H1 (cell line): ENCODE results near the gene NSUN7. TPM values are rescaled to one million over a fixed set of nuclear protein-coding genes. Genes with fewer than 3 reads are reported as not detected.

Experiments used
- CTCF ChIA-PET: fragments of 300-600 bp; sonication (Branson Sonifier 250); formaldehyde crosslinking; loops from one replicate; lab custom pipeline; 2021; ENCODE audit not compliant: partially characterized antibody; lab: Charles Lee
- POLR2A ChIA-PET: fragments of 300-600 bp; sonication (Branson Sonifier 250); formaldehyde crosslinking; loops from one replicate; lab custom pipeline; 2021; ENCODE audit warnings: inconsistent platforms; ENCODE audit not compliant: partially characterized antibody; lab: Charles Lee
- DNase-seq, 2 experiments: peaks; one replicate each; pipeline versions ENCODE4 v3.0.0 to v3.0.0-alpha.2; 2010 to 2022; ENCODE audit warnings: low spot score in 2 of 2, low read depth in 1 of 2, mixed read lengths in 1 of 2
- FAIRE-seq: peaks from 2 replicates; lab custom pipeline; 2011; peaks lifted over from hg19 to GRCh38; lab: Jason Lieb, UNC
- H2AFZ ChIP-seq: 2 replicates; pipeline ENCODE4 v1.8.1; 2012; ENCODE audit warnings: low read length, inconsistent platforms
- H2AK5ac ChIP-seq: 2 replicates; pipeline ENCODE4 v1.6.1; 2013; ENCODE audit warnings: low read depth, low read length
- H2BK120ac ChIP-seq: replicated peaks from 2 replicates; pipeline ENCODE3; 2013; ENCODE audit warnings: low read depth, low read length, inconsistent platforms
- H2BK12ac ChIP-seq: 2 replicates; pipeline ENCODE4 v1.6.1; 2013; ENCODE audit warnings: low read depth, low read length
- H2BK15ac ChIP-seq: 2 replicates; pipeline ENCODE4 v1.6.1; 2013; ENCODE audit warnings: low read length
- H2BK20ac ChIP-seq: 2 replicates; pipeline ENCODE4 v1.6.1; 2013; ENCODE audit warnings: low read length
- H2BK5ac ChIP-seq: 2 replicates; pipeline ENCODE4 v1.6.1; 2013; ENCODE audit warnings: low read depth, low read length
- H3K14ac ChIP-seq: 2 replicates; pipeline ENCODE4 v1.6.1; 2013; ENCODE audit warnings: inconsistent platforms; ENCODE audit not compliant: insufficient read length
- H3K18ac ChIP-seq: 2 replicates; pipeline ENCODE4 v1.6.1; 2013; ENCODE audit warnings: low read length; ENCODE audit errors: extremely low read depth
- H3K23ac ChIP-seq: 2 replicates; pipeline ENCODE4 v1.6.1; 2013; ENCODE audit warnings: inconsistent platforms; ENCODE audit not compliant: insufficient read length
- H3K23me2 ChIP-seq: 2 replicates; pipeline ENCODE4 v1.6.1; 2013; ENCODE audit warnings: low read depth, low read length
- H3K27ac ChIP-seq: 2 replicates; pipeline ENCODE4 v1.6.1; 2011; ENCODE audit warnings: low read depth, low read length, inconsistent platforms
- H3K27me3 ChIP-seq, 4 experiments: replicated peaks in 1 of 4; 1 replicate in 1 of 4; 2 replicates in 3 of 4; pipeline versions ENCODE4 v1.6.1 to v1.8.1; 2011 to 2013; ENCODE audit warnings: low read length in 3 of 4, mild to moderate bottlenecking in 3 of 4, inconsistent platforms in 2 of 4, mixed read lengths in 2 of 4, moderate library complexity in 1 of 4; ENCODE audit not compliant: control insufficient read depth in 3 of 4, insufficient read depth in 3 of 4; ENCODE audit errors: extremely low read depth in 1 of 4
- H3K36me3 ChIP-seq, 4 experiments: 2 replicates each; pipeline versions ENCODE4 v1.6.1 to v1.8.1; 2011 to 2013; ENCODE audit warnings: mild to moderate bottlenecking in 4 of 4, low read length in 3 of 4, moderate library complexity in 2 of 4, control low read depth in 1 of 4, inconsistent platforms in 1 of 4; ENCODE audit not compliant: insufficient read depth in 4 of 4, control insufficient read depth in 2 of 4
- H3K4ac ChIP-seq: replicated peaks from 2 replicates; pipeline ENCODE3; 2013; ENCODE audit warnings: low read length, low read depth, mixed read lengths, inconsistent platforms; ENCODE audit not compliant: insufficient read length
- H3K4me1 ChIP-seq, 4 experiments: replicated peaks in 1 of 4; 1 replicate in 1 of 4; 2 replicates in 3 of 4; pipeline versions ENCODE4 v1.6.1 to v1.8.1; 2011 to 2013; ENCODE audit warnings: low read length in 3 of 4, inconsistent platforms in 2 of 4, mixed read lengths in 1 of 4; ENCODE audit not compliant: insufficient read depth in 4 of 4, control insufficient read depth in 3 of 4
- H3K4me2 ChIP-seq, 2 experiments: 2 replicates each; pipeline versions ENCODE4 v1.6.1 to v1.8.1; 2011 to 2013; ENCODE audit warnings: low read depth in 2 of 2, low read length in 2 of 2, control low read depth in 1 of 2, inconsistent platforms in 1 of 2, mild to moderate bottlenecking in 1 of 2; ENCODE audit not compliant: insufficient read depth in 1 of 2
- H3K4me3 ChIP-seq, 4 experiments: fragments of 200-600, 300-600 bp in 1 of 4; sonication (generic), shearing (Covaris generic), sonication (Bioruptor Twin) in 1 of 4; 2 replicates each; pipeline versions ENCODE4 v1.5.1 to v1.8.1; 2011 to 2016; ENCODE audit warnings: low read length in 4 of 4, low read depth in 3 of 4, control low read depth in 2 of 4, inconsistent platforms in 2 of 4, mild to moderate bottlenecking in 2 of 4, mixed read lengths in 1 of 4, moderate library complexity in 1 of 4; ENCODE audit not compliant: insufficient read depth in 2 of 4; ENCODE audit errors: extremely low read depth in 1 of 4
- H3K56ac ChIP-seq: replicated peaks from 2 replicates; pipeline ENCODE3; 2013; ENCODE audit warnings: low read depth, mild to moderate bottlenecking, mixed read lengths, low read length, inconsistent platforms; ENCODE audit not compliant: insufficient read length
- H3K79me1 ChIP-seq: 2 replicates; pipeline ENCODE4 v1.6.1; 2013; ENCODE audit warnings: low read depth, low read length, control low read depth
- H3K79me2 ChIP-seq, 2 experiments: 2 replicates each; pipeline versions ENCODE4 v1.6.1 to v1.8.1; 2012 to 2013; ENCODE audit warnings: low read length in 2 of 2, mild to moderate bottlenecking in 2 of 2, inconsistent platforms in 1 of 2; ENCODE audit not compliant: insufficient read depth in 2 of 2, control insufficient read depth in 1 of 2
- H3K9ac ChIP-seq, 4 experiments: replicated peaks in 1 of 4; 1 replicate in 1 of 4; 2 replicates in 3 of 4; pipeline versions ENCODE4 v1.6.1 to v1.8.1; 2011 to 2013; ENCODE audit warnings: low read depth in 3 of 4, low read length in 3 of 4, control low read depth in 2 of 4, mild to moderate bottlenecking in 2 of 4, moderate library complexity in 2 of 4, inconsistent platforms in 1 of 4; ENCODE audit errors: extremely low read depth in 1 of 4
- H3K9me3 ChIP-seq, 2 experiments: 2 replicates each; pipeline versions ENCODE4 v1.6.1 to v1.8.1; 2012 to 2013; ENCODE audit warnings: mild to moderate bottlenecking in 2 of 2, moderate library complexity in 2 of 2, control low read depth in 1 of 2, inconsistent platforms in 1 of 2, low read depth in 1 of 2, low read length in 1 of 2, mixed read lengths in 1 of 2; ENCODE audit not compliant: insufficient read depth in 2 of 2
- H4K20me1 ChIP-seq, 2 experiments: replicated peaks in 1 of 2; 2 replicates each; pipeline versions ENCODE3 to v1.8.1; 2011 to 2013; ENCODE audit warnings: inconsistent platforms in 2 of 2, low read length in 2 of 2, mild to moderate bottlenecking in 1 of 2; ENCODE audit not compliant: insufficient read depth in 2 of 2, control insufficient read depth in 1 of 2
- H4K5ac ChIP-seq: 2 replicates; pipeline ENCODE4 v1.6.1; 2013; ENCODE audit warnings: low read length, low read depth, mixed read lengths, inconsistent platforms; ENCODE audit not compliant: insufficient read length
- H4K8ac ChIP-seq: 2 replicates; pipeline ENCODE4 v1.8.0; 2013; ENCODE audit warnings: mild to moderate bottlenecking, moderate library complexity, low read length, inconsistent platforms; ENCODE audit not compliant: insufficient read depth; ENCODE audit errors: extremely low read depth
- H4K91ac ChIP-seq: replicated peaks from 2 replicates; pipeline ENCODE3; 2013; ENCODE audit warnings: low read length, mixed read lengths, inconsistent platforms; ENCODE audit not compliant: insufficient read length
- BACH1 ChIP-seq: IDR thresholded peaks from 2 replicates; pipeline ENCODE4 v1.6.1; 2012; ENCODE audit warnings: low read length, improper control_type of control experiment
- CBX8 ChIP-seq: fragments of 300-800, 300-1000 bp; sonication (generic); IDR thresholded peaks from 2 replicates; pipeline ENCODE4 v1.7.1; 2016; ENCODE audit warnings: low read depth, low read length, borderline replicate concordance
- EGR1 ChIP-seq: IDR thresholded peaks from 2 replicates; pipeline ENCODE4 v1.6.1; 2011; ENCODE audit warnings: low read depth, low read length, borderline replicate concordance
- EP300 ChIP-seq, 2 experiments: IDR thresholded peaks; 1 replicate in 1 of 2; 2 replicates in 1 of 2; pipeline ENCODE4 v1.6.1; 2011 to 2012; ENCODE audit warnings: low read depth in 2 of 2, low read length in 2 of 2, mild to moderate bottlenecking in 2 of 2, borderline replicate concordance in 1 of 2, inconsistent platforms in 1 of 2, moderate library complexity in 1 of 2
- KDM4A ChIP-seq: IDR thresholded peaks from one replicate; pipeline ENCODE4 v1.7.1; 2012; ENCODE audit warnings: low read depth, mild to moderate bottlenecking, moderate library complexity, low read length, inconsistent platforms; ENCODE audit not compliant: severe bottlenecking
- KDM5A ChIP-seq: fragments of 200-600 bp; IDR thresholded peaks from 2 replicates; pipeline ENCODE4 v1.7.1; 2012; ENCODE audit warnings: mild to moderate bottlenecking, low read length, inconsistent platforms, mixed read lengths
- RBBP5 ChIP-seq: IDR thresholded peaks from 2 replicates; pipeline ENCODE4 v1.7.1; 2012; ENCODE audit warnings: low read depth, mild to moderate bottlenecking, inconsistent platforms, low read length, moderate library complexity, borderline replicate concordance
- RFX5 ChIP-seq: IDR thresholded peaks from 2 replicates; pipeline ENCODE4 v1.6.1; 2011; ENCODE audit warnings: low read depth, low read length, improper control_type of control experiment, borderline replicate concordance
- SP2 ChIP-seq: IDR thresholded peaks from 2 replicates; pipeline ENCODE4 v1.6.1; 2012; ENCODE audit warnings: mild to moderate bottlenecking, low read length, inconsistent platforms
- TAF1 ChIP-seq: IDR thresholded peaks from 2 replicates; pipeline ENCODE4 v1.6.1; 2011; ENCODE audit warnings: mild to moderate bottlenecking, low read depth, low read length
- TAF7 ChIP-seq: optimal IDR thresholded peaks from 2 replicates; pipeline ENCODE3; 2011; ENCODE audit warnings: low read depth, mild to moderate bottlenecking, inconsistent platforms, low read length, moderate library complexity, borderline replicate concordance
- WGBS, 2 experiments: shearing (Covaris generic) in 1 of 2; methylation state at CpG; one replicate each; pipeline versions ENCODE4 v1.1.6 to v1.1.7; 2013 to 2015; ENCODE audit warnings: low lambda C conversion rate in 2 of 2, mixed read lengths in 2 of 2, inconsistent platforms in 1 of 2, low coverage in 1 of 2, missing lambda C conversion rate in 1 of 2; ENCODE audit not compliant: insufficient replicate concordance in 2 of 2, insufficient coverage in 1 of 2, insufficient read length in 1 of 2; ENCODE audit errors: extremely low coverage in 1 of 2, missing lambda C conversion rate in 1 of 2; 5-methylcytosine and 5-hydroxymethylcytosine counted together
- polyA plus RNA-seq, 7 experiments: library from polyadenylated mRNA; depleted of rRNA in 3 of 7; stranded (reverse) in 5 of 7; unstranded in 2 of 7; fragments of >200 nt in 5 of 7; fragments of 200-250 nt in 2 of 7; gene quantifications; 1 replicate in 5 of 7; 2 replicates in 1 of 7; 4 replicates in 1 of 7; pipeline versions ENCODE4 v1.2.1 to v1.2.3, GENCODE V29; 2011 to 2013; ENCODE audit warnings: missing spikeins in 2 of 7, mixed read lengths in 2 of 7
- total RNA-seq: library from RNA; stranded (reverse); fragmentation: NEBNext Ultra II Directional; extraction: Animal tissue kit (Norgen Biotek cat#: 25700); gene quantifications from 2 replicates; pipeline ENCODE4 v1.2.1, GENCODE V29; 2021

NSUN7 gene
- total and polyA plus RNA-seq, 2 of the 8 experiments (the other 6 are each of a cell fraction or from before 2014, with no cell fraction given) = 8.8 to 24.4 TPM

GRCh38 chr4:40734497-40734896, 15.3 kb upstream of the NSUN7 start:
- Histone ChIP-seq H3K79me2 (no peaks in the 10 kb centered on the region), H3K9me3 (no peaks in the 10 kb centered on the region)
- TF ChIP-seq RBBP5 = no peak
- TF ChIP-seq CBX8 = no peak
- TF ChIP-seq RFX5 = no peak
- no peak for TF ChIP-seq KDM4A
- no peak for TF ChIP-seq KDM5A
- TF ChIP-seq SP2 = no peak
- TF ChIP-seq EP300 (IDR thresholded peaks at IDR 0.05; ENCODE audit: borderline replicate concordance in 1 of 2, low read depth in 2 of 2, low read length in 2 of 2) = no peak
- no peak for TF ChIP-seq EGR1
- TF ChIP-seq TAF7 = no peak
- no peak for TF ChIP-seq TAF1
- no peak for TF ChIP-seq BACH1
- TF ChIP-seq, all 59 proteins: peak for 0
- Histone ChIP-seq H4K5ac (no peak overlapping the region), H4K20me1 (no peaks in the 10 kb centered on the region), H2BK5ac (no peak overlapping the region), H2AFZ (no peak overlapping the region), H3K27me3 (no peaks in the 10 kb centered on the region), H3K9ac (no peak overlapping the region; a peak in 1 of 7 replicates), H3K4me3 (no peak overlapping the region), H2AK5ac (no peak overlapping the region), H3K4ac (no peak overlapping the region), H4K8ac (no peak overlapping the region), H3K27ac (no peak overlapping the region), H3K79me1 (no peaks in the 10 kb centered on the region), H4K91ac (no peak overlapping the region), H3K23ac (no peak overlapping the region), H3K36me3 (no peaks in the 10 kb centered on the region), H2BK20ac (no peak overlapping the region), H2BK15ac (no peak overlapping the region), H2BK12ac (no peak overlapping the region), H3K4me2 (no peak overlapping the region), H3K56ac (no peak overlapping the region), H3K4me1 (peaks cover 0 to 2% (median 0%) of the 10 kb centered on the region in 4 experiments; a peak in 1 of 7 replicates), H3K18ac (no peak overlapping the region), H2BK120ac (no peak overlapping the region), H3K23me2 (no peaks in the 10 kb centered on the region), H3K14ac (no peak overlapping the region)
- DNase-seq (no peak), FAIRE-seq (no peak)
- 84% methylated on average over 5 of the region's 5 CpGs; no CpG with 5 or more reads in 1 of the 2 experiments for WGBS, 2 experiments
- ChIA-PET POLR2A (no interaction called here), CTCF (interaction anchor here (0.5 to 1.6 kb wide), 8 partner anchors 13 to 1342 kb away, joined by 3 to 5 read pairs (median 3); no protein-coding TSS in a partner anchor)
